Upper lobe of left lung (tissue), 4 donors: Measurements from ENCODE around the gene EFEMP2.

Source experiments
- POLR2A ChIP-seq, 4 donors: fragments of 450-650 bp; IDR thresholded peaks; one replicate each; pipeline ENCODE4 v1.5.1; 2016 to 2017; ENCODE audit warnings: antibody characterized with exemption in 4 of 4, mild to moderate bottlenecking in 2 of 4
- POLR2AphosphoS5 ChIP-seq, 2 donors: sonication (generic); formaldehyde crosslinking; IDR thresholded peaks; one replicate each; pipeline ENCODE4 v1.5.1; 2017; ENCODE audit warnings: antibody characterized with exemption in 2 of 2
- TF ChIP-seq, protein P1 (sequence below), 6 experiments: fragments of 450-650 bp in 4 of 6; fragments of 200-600 bp in 2 of 6; sonication (generic) in 2 of 6; IDR thresholded peaks; one replicate each; pipeline ENCODE4 v1.5.1; 2016 to 2019; ENCODE audit warnings: antibody characterized with exemption in 6 of 6

DNA sequence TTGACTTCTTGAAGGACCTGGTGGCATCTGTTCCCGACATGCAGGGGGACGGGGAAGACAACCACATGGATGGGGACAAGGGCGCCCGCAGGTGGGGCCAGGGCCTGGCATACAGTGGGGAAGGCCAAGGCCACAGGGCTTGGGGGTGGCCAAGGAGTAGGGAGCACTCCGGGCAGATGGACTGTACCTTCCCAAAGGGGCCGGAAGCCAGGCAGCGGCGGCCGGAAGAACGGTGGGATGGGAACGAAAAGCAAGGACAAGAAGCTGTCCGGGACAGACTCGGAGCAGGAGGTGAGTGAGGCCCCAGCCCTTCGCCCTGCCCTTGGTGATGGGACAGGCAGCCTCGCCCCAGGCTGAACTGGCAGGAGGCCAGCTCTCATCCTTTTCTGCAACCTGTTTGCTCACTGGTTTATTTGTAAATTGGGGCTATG is 47.8 kb upstream of the EFEMP2 start:
- TF ChIP-seq, protein P1, sequence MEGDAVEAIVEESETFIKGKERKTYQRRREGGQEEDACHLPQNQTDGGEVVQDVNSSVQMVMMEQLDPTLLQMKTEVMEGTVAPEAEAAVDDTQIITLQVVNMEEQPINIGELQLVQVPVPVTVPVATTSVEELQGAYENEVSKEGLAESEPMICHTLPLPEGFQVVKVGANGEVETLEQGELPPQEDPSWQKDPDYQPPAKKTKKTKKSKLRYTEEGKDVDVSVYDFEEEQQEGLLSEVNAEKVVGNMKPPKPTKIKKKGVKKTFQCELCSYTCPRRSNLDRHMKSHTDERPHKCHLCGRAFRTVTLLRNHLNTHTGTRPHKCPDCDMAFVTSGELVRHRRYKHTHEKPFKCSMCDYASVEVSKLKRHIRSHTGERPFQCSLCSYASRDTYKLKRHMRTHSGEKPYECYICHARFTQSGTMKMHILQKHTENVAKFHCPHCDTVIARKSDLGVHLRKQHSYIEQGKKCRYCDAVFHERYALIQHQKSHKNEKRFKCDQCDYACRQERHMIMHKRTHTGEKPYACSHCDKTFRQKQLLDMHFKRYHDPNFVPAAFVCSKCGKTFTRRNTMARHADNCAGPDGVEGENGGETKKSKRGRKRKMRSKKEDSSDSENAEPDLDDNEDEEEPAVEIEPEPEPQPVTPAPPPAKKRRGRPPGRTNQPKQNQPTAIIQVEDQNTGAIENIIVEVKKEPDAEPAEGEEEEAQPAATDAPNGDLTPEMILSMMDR (IDR thresholded peaks at IDR 0.05), result no peak
- TF ChIP-seq POLR2A (IDR thresholded peaks at IDR 0.05) (no peak), POLR2AphosphoS5 (IDR thresholded peaks at IDR 0.05) (no peak)
